Activated naive CD8-positive, alpha-beta T cell treated with anti-CD3 and anti-CD28 coated beads, Interleukin-2, amount 50 U/mL, for 16 hours (primary cell): Measurements from ENCODE around the gene TENT5C.

ENCODE experiments used
- DNase-seq: peaks from one replicate; pipeline ENCODE4 v3.0.0-alpha.2; 2020; ENCODE audit warnings: low read depth, low spot score

Gene TENT5C

DNA sequence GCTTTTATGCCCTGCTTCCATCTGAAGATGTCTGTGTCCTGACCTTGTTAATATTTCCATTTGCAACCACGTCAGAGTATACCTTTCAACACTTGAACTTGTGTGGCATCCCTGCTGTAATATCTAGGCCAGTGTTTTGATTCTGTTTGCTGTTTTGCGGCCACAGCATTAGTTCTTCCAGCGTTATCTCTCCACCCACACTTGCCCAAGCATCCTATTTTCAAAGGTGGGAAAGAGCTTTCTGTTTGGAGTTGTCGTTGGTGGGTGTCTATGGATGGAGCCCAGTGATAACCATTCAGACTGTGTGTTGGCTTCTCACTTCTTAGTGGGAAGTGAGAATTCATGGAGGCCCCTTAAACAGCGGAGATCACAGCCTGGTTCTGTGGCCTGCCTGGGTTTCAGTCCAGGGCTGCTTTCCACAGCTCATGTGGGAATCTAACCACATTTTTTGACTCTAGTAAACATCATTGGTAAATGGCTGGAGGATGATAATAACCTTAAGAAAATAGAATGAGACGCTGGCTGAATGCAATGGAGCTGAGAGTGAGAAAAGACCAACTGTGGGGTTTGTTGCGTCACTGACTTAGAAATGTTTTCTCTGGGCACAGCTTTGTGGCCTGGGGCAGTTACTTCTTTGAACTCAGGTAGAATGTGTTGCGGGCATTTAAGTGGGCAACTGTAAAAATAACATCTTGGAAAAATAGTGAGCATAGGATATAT, 7.6 kb downstream of the TENT5C start:
- DNase-seq = no peak

DNA sequence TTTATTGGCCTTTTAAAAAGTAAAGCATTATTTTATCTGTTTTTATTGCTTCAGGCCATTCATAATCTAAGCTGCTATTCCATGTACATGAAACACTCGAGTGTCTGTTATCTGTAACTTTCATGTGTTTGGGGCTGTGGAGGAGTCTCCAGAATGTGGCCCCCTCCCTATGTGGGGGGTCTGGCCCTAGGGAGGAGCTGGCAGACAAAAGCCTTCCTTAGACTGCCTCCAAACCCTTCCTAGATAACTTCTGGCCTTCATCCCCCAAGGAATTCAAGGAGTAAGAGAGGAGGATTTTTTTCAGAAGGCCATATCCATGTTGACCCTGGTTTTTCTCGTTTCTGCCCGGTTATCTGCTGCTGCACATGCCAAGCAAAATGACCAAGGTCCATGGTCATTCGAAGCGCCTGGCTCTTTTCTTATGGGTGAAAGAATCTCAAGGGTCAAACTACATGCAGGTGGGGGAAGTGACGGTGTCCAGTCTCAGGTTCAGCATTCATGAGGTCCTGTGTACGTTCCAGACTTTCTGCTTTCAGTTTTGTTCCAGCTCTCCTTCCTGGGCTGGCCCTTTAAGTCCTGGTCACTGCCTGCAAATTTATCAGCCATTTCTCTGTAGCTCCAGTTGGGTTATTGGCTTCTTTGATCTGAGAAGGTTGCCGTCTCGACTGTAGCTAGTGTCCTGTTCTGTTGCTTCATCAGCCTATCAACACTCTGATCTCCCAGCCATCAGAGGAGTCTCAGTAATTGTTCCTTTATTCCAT, 8.3 kb downstream of the TENT5C start:
- DNase-seq = no peak

DNA sequence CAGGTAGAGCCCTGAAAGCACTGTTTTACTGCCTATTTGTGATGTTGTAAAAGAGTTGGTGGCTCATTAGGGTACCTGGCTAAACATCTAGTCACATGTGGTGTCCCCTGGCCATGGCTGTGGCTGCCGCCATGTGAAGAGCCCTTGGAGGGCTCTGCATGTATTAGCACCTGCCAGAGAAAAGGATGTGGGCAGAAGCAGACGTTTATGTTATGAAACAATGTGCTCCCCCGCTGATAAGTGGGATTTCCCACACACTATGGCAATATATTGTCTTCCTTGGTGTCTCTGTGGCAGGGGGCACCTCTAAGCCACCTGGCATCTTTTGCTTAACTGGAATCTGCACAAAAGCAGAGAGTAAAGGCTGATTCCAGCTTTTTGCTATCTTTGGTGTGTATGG, 9.6 kb downstream of the TENT5C start:
- no peak for DNase-seq

DNA sequence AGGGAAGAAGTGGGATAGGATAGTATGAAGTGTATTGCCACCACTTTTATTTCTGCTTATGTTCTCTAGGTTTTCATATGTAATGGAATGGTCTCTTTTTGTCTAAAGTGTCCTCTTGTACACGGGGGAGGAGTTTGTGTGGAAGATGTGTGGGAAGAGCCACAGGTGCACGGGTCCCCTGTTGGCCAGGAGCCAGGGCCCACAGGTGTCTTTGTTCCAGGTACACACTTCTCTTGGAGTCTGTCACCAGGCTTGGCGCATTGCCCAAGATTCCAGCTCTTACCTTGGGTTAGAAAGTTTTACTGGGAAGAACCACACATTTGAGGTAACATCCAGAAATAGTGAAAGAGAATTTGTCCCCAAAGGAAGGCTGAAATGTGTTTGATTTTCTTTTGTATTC, 10.5 kb downstream of the TENT5C start:
- DNase-seq = no peak

DNA sequence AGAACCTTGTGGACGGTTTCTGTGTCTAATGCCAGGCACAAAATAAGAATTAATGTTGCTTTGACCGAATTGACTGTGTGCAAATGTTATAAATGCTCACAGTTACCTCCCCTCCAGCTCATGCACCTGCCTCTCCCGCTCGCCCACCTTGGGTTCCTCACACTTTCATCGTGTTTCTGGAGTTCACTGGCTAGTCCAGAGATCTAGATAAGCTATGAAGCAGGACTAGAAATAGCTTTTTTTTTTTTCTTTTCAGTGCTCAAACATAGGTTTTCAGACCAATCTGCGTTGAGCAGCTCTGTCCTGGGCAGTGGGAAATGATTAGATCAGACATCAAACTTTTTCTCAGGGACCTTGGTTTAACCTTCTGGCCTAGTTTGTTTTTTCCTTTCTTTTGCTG, 11.1 kb downstream of the TENT5C start:
- DNase-seq = no peak

DNA sequence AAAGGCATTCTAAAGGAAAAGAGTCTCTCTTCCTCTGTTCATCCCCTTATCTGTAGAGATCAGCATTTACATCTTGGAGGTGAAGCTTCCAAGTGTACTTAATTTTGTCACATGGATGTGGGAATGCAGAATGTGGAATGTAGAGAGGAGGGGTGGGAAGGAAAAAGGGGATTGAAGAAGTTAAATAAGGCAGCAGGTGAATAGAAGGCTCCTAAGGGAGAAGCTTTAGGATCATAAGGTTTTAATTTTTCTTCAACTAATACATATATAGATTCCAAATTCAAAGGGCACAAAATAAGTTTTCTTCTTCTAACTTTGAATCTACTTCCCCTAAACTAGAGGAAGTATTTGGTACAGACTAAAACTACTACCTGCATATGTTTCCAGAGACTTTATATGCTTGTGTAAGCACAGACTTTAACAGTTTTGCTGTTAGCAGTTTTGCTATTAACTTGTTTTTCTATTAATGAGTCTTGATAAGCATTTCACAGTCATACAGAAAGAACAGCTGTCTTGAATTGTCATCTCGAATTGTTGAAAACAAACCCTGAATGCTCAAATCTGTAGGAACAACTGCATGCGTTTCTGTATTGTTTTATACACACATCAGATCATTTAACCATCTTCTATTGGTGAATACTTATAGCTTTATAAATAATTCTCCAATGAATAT, 12.7 kb downstream of the TENT5C start:
- DNase-seq = no peak

DNA sequence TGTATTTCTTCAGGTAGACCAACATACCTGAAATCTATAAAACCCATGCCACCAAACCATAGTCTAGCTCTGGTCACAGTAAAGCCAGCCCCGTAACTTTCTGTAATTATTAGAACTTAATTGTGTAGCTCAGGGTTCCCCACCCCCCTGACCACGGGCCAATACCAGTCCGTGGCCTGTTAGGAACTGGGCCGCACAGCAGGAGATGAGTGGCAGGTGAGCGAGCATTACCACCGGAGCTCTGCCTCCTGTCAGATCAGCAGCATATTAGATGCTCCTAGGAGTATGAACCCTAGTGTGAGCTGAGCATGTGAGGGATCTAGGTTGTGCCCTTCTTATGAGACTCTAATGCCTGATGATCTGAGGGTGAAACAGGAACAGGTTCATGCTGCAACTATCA, 14.6 kb downstream of the TENT5C start:
- DNase-seq = no peak

DNA sequence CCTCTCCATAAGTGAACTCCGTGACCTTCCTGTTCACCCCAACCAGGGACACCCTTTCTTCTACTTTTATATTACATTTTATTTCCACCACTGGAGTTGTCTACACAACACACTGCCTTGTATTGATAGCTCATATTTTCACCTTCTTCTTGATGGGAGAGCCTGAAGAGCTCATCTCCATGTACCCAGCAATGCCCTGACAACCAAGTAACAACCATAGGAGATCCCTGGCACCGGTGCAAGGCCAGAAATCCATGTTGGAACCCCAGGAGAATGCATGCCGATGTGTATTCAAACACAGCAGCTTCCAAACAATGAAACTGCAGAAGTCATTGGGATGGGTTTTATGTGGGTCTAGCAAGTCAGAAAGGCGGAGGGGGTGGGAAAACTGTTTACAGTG, 15.5 kb downstream of the TENT5C start:
- DNase-seq = no peak

DNA sequence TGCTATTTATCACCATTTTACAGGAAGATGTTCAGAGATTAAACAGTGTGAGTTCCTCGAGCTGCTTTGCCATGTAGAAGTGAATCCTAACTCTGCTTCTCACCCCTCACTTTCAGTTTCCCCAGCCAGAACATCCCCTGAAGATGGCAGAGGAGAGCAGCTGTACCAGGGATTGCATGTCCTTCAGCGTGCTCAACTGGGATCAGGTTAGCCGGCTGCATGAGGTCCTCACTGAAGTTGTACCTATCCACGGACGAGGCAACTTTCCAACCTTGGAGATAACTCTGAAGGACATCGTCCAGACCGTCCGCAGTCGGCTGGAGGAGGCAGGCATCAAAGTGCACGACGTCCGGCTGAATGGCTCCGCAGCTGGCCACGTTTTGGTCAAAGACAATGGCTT, 16.9 kb downstream of the TENT5C start:
- DNase-seq = no peak

DNA sequence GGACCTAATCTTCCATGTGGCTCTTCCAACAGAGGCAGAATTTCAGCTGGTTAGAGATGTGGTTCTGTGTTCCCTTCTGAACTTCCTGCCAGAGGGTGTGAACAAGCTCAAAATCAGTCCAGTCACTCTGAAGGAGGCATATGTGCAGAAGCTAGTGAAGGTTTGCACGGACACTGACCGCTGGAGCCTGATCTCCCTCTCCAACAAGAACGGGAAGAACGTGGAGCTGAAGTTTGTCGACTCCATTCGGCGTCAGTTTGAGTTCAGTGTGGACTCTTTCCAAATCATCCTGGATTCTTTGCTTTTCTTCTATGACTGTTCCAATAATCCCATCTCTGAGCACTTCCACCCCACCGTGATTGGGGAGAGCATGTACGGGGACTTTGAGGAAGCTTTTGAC, 17.3 kb downstream of the TENT5C start:
- no peak for DNase-seq

DNA sequence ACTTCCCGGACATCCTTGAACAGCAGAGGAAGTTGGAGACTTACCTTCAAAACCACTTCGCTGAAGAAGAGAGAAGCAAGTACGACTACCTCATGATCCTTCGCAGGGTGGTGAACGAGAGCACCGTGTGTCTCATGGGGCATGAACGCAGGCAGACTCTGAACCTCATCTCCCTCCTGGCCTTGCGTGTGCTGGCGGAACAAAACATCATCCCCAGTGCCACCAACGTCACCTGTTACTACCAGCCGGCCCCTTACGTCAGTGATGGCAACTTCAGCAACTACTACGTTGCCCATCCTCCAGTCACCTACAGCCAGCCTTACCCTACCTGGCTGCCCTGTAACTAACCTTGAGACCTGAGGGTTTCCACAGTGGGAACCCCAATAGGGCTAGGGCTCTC, 17.9 kb downstream of the TENT5C start:
- no peak for DNase-seq

DNA sequence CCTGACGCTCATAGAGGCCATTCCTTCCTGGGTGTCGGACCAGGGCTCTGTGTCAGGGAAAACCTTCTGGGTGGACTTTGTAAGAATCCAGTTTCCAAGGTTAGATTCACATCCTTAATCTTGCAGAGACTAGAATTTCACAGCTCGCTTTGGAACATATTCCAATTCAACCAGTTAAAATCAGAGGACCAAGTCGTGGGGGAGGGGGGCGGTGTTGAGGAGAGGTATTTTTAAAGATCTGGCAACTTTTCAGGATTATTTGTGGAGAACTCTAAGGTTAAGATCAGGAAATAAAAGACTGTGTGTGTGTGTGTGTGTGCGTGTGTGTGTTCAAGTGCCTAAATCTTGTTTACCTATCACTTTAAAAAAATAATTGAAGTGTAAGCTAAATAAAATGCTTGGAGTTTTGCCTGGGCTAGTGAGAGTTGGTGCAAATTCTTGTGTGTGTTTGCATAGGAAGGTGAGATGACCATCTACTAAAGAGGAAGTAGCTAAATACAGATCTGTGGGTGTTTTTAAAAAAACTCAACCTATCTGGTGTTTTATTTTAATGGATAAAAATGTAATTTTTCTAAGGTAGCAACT, 21.8 kb downstream of the TENT5C start:
- no peak for DNase-seq

DNA sequence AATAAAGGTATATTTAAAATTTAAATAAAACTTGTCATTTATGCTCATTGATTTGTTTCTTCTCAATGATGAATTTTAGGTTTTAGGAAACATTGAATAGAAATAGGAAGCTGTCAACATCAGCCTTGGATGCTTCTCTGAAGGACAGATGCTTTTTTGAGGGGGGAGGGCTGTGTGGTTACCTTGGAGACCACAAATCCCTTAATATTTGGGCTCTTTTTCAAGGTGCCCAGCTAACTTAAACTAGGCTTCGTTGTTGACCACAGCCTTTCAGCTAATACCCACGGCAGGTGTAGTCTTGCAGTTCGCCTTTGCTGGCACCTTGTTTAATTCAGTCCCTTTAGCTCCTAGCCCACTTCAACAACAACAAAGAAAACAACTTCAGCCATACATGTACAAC, 22.5 kb downstream of the TENT5C start:
- no peak for DNase-seq

DNA sequence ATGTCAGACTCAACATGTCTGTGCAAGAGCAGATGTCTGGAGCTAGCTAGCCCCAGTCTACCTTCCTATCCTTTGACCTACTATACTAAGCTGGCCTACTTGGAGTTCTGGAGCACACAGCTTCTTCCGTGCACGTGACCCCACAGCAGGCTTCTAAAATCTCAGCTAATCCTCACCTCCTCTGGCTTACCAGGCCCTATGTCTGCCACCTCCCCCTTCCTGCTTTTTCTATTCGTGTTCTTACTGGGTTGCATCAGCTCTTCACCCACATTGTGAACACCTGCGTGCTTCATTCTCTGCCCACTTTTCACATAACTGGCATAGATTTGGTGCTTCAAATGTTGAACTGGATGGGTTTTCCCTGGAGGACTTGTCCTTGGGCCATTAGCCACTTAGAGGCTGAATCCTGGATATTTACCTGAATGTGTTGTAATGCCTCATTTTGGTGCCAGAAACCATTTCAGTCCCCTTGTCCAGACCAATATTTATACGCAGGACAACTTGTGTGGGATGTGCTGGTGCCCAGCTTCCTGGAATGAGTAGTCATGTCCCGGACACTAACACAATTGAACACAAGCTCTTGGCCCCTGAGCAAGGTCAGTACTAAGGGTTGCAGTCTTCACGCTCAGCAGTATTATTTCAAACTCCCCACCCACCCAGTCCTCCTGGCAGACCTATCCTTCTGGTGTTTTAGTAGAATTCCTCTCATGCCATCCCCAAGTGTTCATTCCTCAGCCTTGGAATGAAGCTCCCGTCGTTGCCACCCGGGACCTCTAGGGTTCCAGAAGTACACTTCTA, 24.0 kb downstream of the TENT5C start:
- DNase-seq = no peak

DNA sequence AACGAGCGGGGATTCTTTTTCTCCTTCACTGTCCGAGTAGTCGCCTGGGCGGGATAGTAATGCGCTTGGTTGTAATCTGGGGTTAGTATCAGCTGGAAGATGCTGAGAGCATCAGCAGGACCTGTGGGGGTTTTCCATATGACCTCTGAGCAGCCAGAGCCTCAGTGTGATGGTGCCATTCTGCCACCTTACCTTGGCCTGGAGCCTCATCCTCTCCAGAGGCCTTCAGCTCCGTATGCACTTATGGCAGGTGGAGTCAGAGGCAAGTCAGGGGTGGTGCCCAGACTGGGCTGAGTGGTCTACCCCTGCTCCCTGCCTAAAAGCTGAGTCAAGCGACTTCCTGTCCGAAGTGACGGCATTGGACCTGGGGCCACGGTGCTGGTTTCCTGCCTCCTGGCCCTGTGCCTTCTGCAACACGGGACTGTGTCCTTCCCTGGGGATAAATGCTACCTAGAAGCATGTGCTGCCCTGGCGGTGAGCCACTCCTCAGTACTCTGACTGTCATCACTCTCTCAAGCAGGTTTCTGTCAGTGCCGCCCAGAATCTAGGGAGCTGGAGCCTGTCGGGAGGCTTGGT, 24.7 kb downstream of the TENT5C start:
- no peak for DNase-seq

DNA sequence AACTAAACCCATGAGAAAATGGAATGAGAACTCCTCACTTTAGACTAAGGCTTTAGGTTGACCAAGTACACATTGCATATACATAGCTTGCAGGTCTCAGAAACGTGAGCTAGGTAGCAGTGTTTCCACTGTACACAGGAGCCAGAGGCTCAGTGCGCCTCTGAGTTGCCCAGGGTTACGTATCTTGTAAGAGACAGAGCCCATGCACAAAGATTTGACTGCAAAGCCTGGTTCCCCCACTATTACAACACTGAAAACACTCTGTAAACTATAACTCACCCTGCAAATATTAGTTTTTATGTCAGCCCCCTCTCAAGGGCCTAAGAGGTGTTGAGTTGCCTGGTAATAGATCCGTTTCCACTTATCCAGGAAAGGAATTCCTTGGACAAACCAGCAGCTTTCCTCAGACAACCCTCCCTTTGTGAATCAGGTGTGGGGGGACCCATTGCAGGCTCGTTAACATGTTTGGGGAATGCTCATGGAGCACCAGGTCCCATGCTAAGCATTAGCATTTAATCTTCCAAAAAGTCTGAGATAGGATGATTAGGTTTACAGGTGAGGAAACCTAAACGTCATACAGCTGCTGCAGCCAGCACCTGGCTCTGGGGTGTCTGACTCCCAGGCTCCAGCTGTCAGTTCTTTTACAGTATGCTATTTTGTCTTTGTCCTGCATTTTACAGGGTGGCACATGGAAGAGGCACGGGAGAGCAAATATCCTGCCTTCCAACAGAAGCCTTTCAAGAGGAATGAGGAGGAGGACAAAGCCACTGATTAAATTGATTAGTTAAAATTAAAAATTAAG, 25.7 kb downstream of the TENT5C start:
- DNase-seq = no peak

DNA sequence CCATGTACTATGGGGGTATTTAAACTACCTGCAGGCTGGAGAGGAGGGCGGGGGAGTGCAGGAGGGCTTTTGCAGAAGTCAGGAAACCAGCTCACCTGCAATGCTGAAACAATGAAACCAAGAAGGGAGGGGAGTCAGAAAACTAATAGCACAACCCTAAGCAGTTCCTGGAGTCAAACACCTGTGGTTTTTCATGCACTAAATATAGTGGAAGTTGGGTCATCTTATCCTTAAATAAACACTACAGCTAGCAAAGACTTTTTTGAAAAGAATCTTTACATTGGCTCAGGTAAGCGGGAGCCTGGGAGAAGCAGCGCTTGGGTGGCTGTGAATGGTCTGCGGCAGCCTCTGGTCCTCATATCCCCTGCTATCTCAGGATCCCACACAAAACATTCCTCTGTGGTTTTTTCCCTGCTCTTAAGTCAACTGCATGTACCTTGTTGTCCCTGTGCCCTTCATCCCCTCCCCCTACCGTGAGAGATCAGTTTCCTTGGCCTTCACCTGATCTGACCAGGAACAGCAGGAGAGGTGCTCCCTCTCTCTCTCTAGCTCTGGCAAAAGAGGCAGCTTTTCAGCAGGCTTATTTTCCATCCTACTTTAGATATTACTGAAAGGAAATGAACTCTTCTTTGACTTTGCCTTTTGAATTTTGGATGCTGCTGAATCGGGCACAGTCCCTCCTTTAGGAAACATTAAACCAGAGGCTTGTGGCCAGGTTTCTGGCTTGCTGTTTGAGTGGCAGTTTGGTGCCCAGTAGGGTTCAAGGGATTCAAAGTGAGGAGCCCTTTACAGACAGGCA, 26.6 kb downstream of the TENT5C start:
- no peak for DNase-seq

DNA sequence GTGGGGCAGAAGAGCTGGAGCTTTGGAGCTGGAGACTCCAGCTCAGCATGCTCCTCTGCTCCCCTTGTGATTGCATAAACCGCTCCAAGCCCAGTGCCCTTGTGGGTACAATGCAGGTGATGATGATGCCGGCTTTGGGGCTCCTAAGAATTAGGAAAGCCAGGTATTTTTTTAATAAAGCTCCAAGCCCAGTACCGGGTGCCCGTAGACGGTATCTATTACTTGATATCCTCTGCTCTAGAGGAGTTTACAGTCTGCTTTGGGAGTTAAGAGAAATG, 27.2 kb downstream of the TENT5C start:
- DNase-seq = no peak

DNA sequence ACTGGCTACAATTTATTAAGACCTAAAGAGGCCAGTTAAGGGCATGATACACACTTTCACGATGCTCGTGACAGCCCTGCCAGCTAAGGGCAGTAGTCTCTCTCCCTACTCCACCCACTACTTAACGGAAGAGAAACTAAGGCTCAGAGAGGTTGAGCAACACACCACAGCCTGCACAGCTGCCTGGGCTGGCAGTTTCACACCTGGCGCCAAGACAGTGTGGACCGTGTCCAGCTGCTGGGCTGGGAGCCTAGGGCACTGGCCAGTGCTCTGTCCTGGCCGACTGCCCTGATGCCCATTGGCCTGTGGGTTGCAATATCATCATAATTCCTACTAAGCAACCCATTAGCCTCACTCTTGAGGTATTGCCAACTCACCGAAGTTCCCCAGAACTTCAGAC, 27.6 kb downstream of the TENT5C start:
- DNase-seq = no peak

DNA sequence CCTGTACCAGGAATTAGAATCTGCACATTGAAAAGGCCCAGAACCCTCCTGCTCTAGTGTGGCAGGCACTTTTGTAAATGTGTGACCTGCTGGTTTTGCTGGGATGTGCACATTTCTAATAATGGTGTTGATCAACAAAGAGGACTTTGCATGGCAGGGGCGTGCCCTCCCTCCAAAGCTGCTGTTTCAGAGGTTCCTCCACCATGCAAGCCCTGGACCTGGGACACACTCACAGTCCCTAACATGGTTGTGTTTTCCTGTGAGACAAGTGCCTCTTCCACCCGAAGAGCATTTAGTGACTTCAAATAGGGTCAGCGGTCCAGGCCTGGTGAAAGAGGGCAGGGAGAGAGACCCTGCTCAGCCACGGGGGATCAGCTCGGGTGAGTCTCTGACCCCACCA, 28.1 kb downstream of the TENT5C start:
- no peak for DNase-seq
